ENCODE results near the gene ABTB1.

DNA sequence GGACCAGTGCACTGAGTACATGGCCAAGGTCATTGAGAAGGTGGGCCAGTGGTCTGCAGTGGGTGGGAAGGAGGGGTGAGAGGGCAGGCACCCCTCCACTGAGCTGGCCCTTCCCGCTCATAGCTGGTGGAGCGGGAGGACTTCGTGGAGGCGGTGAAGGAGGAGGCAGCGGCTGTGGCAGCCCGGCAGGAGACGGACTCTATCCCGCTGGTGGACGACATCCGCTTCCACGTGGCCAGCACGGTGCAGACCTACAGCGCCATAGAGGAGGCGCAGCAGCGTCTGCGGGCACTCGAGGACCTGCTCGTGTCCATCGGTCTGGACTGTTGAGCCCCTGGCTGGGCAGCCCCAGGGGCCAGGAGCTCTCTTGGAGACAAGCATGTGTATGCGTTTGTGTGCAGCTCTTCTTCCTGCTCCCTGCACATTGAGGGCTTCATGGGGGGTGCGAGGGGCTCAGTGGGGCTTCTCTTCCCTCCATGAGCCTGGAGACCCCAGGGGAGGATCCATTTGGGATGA, 7.5 kb downstream of the ABTB1 start:
- TF ChIP-seq, protein P1, sequence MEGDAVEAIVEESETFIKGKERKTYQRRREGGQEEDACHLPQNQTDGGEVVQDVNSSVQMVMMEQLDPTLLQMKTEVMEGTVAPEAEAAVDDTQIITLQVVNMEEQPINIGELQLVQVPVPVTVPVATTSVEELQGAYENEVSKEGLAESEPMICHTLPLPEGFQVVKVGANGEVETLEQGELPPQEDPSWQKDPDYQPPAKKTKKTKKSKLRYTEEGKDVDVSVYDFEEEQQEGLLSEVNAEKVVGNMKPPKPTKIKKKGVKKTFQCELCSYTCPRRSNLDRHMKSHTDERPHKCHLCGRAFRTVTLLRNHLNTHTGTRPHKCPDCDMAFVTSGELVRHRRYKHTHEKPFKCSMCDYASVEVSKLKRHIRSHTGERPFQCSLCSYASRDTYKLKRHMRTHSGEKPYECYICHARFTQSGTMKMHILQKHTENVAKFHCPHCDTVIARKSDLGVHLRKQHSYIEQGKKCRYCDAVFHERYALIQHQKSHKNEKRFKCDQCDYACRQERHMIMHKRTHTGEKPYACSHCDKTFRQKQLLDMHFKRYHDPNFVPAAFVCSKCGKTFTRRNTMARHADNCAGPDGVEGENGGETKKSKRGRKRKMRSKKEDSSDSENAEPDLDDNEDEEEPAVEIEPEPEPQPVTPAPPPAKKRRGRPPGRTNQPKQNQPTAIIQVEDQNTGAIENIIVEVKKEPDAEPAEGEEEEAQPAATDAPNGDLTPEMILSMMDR (IDR thresholded peaks at IDR 0.05; ENCODE audit: insufficient read depth, low read depth, low read length), result no peak
- TF ChIP-seq EZH2 (IDR thresholded peaks at IDR 0.05; ENCODE audit: insufficient read depth, low read length), result no peak
